ENCODE data around the gene ERCC4. TPM values are rescaled to one million over a fixed set of nuclear protein-coding genes. Genes with fewer than 3 reads are reported as not detected.

Gene ERCC4
- total RNA-seq, 1 donor from 2014 or later = 13.9 TPM

- no peak for TF ChIP-seq CTCF (IDR thresholded peaks at IDR 0.05; ENCODE audit: insufficient read depth, low read depth, low read length)
- TF ChIP-seq EZH2 (IDR thresholded peaks at IDR 0.05; ENCODE audit: insufficient read depth, low read length) = no peak
- peaks cover 2% of the 10 kb centered on the region for H3K36me3 Mint-ChIP-seq (ENCODE audit: low read depth, unreplicated experiment)
- H4K20me1 ChIP-seq (ENCODE audit: insufficient read depth, low read length) = peaks cover 4% of the 10 kb centered on the region
- no peak for FAIRE-seq
- no peak overlapping the region for H3K4me3 Mint-ChIP-seq (ENCODE audit: unreplicated experiment)
- no peaks in the 10 kb centered on the region for H3K27me3 Mint-ChIP-seq (ENCODE audit: low read depth, unreplicated experiment)
- no peak for DNase-seq (ENCODE audit: low read depth)
- H3K36me3 ChIP-seq (ENCODE audit: insufficient read depth, low read length) = peaks cover 18% of the 10 kb centered on the region
- no peaks in the 10 kb centered on the region for H3K9me3 Mint-ChIP-seq (ENCODE audit: unreplicated experiment)
- H3K4me1 Mint-ChIP-seq (ENCODE audit: low read depth, unreplicated experiment) = peaks cover 5% of the 10 kb centered on the region
- no peaks in the 10 kb centered on the region for H3K27me3 ChIP-seq (ENCODE audit: insufficient read depth, low read length)
- peaks cover 5% of the 10 kb centered on the region for H3K4me1 ChIP-seq (ENCODE audit: insufficient read depth, low read length)
- no peak overlapping the region for H3K4me3 ChIP-seq (ENCODE audit: insufficient read depth, low read depth, low read length)
- no peaks in the 10 kb centered on the region for H3K79me2 ChIP-seq (ENCODE audit: insufficient read depth, low read length)
- no peak overlapping the region for H3K4me2 ChIP-seq (ENCODE audit: low read length)
- no peak overlapping the region for H3K27ac ChIP-seq (ENCODE audit: low read depth, low read length)
- no peak overlapping the region for H3K9ac ChIP-seq (ENCODE audit: low read length)
- H3K27ac Mint-ChIP-seq (ENCODE audit: unreplicated experiment) = no peak overlapping the region
- no peak overlapping the region for H2AFZ ChIP-seq (ENCODE audit: low read depth, low read length)
- H3K9me3 ChIP-seq (ENCODE audit: insufficient read depth, low read depth, low read length) = no peaks in the 10 kb centered on the region
Measured at GRCh38 chr16:13926891-13927290, 6.9 kb downstream of the ERCC4 start.

GRCh38 chr16:13928646-13929045 lies 8.7 kb downstream of the ERCC4 start:
- Mint-ChIP-seq H3K9me3 (ENCODE audit: unreplicated experiment) (no peaks in the 10 kb centered on the region), H3K27ac (ENCODE audit: unreplicated experiment) (no peak overlapping the region), H3K27me3 (ENCODE audit: low read depth, unreplicated experiment) (no peaks in the 10 kb centered on the region), H3K36me3 (ENCODE audit: low read depth, unreplicated experiment) (peaks cover 2% of the 10 kb centered on the region), H3K4me3 (ENCODE audit: unreplicated experiment) (no peak overlapping the region), H3K4me1 (ENCODE audit: low read depth, unreplicated experiment) (peaks cover 5% of the 10 kb centered on the region)
- H3K27me3 ChIP-seq (ENCODE audit: insufficient read depth, low read length) = no peaks in the 10 kb centered on the region
- peaks cover 5% of the 10 kb centered on the region for H3K4me1 ChIP-seq (ENCODE audit: insufficient read depth, low read length)
- no peak overlapping the region for H2AFZ ChIP-seq (ENCODE audit: low read depth, low read length)
- H3K36me3 ChIP-seq (ENCODE audit: insufficient read depth, low read length) = peaks cover 18% of the 10 kb centered on the region
- FAIRE-seq (no peak), DNase-seq (ENCODE audit: low read depth) (no peak)
- H3K9me3 ChIP-seq (ENCODE audit: insufficient read depth, low read depth, low read length) = no peaks in the 10 kb centered on the region
- no peak overlapping the region for H3K27ac ChIP-seq (ENCODE audit: low read depth, low read length)
- H3K4me3 ChIP-seq (ENCODE audit: insufficient read depth, low read depth, low read length) = no peak overlapping the region
- H3K9ac ChIP-seq (ENCODE audit: low read length) = no peak overlapping the region
- no peak for TF ChIP-seq EZH2 (IDR thresholded peaks at IDR 0.05; ENCODE audit: insufficient read depth, low read length)
- TF ChIP-seq CTCF (IDR thresholded peaks at IDR 0.05; ENCODE audit: insufficient read depth, low read depth, low read length) = no peak
- no peaks in the 10 kb centered on the region for H3K79me2 ChIP-seq (ENCODE audit: insufficient read depth, low read length)
- peaks cover 4% of the 10 kb centered on the region for H4K20me1 ChIP-seq (ENCODE audit: insufficient read depth, low read length)
- H3K4me2 ChIP-seq (ENCODE audit: low read length) = no peak overlapping the region

GRCh38 chr16:13931845-13932244 lies 11.9 kb downstream of the ERCC4 start:
- no peaks in the 10 kb centered on the region for H3K27me3 Mint-ChIP-seq (ENCODE audit: low read depth, unreplicated experiment)
- Histone ChIP-seq H3K4me2 (ENCODE audit: low read length) (no peak overlapping the region), H3K4me3 (ENCODE audit: insufficient read depth, low read depth, low read length) (no peak overlapping the region), H3K27ac (ENCODE audit: low read depth, low read length) (no peak overlapping the region), H3K79me2 (ENCODE audit: insufficient read depth, low read length) (no peaks in the 10 kb centered on the region), H3K9me3 (ENCODE audit: insufficient read depth, low read depth, low read length) (no peaks in the 10 kb centered on the region), H4K20me1 (ENCODE audit: insufficient read depth, low read length) (no peaks in the 10 kb centered on the region), H3K4me1 (ENCODE audit: insufficient read depth, low read length) (no peaks in the 10 kb centered on the region), H3K9ac (ENCODE audit: low read length) (no peak overlapping the region), H2AFZ (ENCODE audit: low read depth, low read length) (no peak overlapping the region), H3K27me3 (ENCODE audit: insufficient read depth, low read length) (no peaks in the 10 kb centered on the region), H3K36me3 (ENCODE audit: insufficient read depth, low read length) (peaks cover 20% of the 10 kb centered on the region)
- peaks cover 6% of the 10 kb centered on the region for H3K4me1 Mint-ChIP-seq (ENCODE audit: low read depth, unreplicated experiment)
- no peak for DNase-seq (ENCODE audit: low read depth)
- H3K9me3 Mint-ChIP-seq (ENCODE audit: unreplicated experiment) = peaks cover 3% of the 10 kb centered on the region
- peaks cover 17% of the 10 kb centered on the region for H3K36me3 Mint-ChIP-seq (ENCODE audit: low read depth, unreplicated experiment)
- FAIRE-seq = no peak
- TF ChIP-seq EZH2 (IDR thresholded peaks at IDR 0.05; ENCODE audit: insufficient read depth, low read length) (no peak), CTCF (IDR thresholded peaks at IDR 0.05; ENCODE audit: insufficient read depth, low read depth, low read length) (no peak)
- H3K27ac Mint-ChIP-seq (ENCODE audit: unreplicated experiment) = no peak overlapping the region
- H3K4me3 Mint-ChIP-seq (ENCODE audit: unreplicated experiment) = no peak overlapping the region
